NCI-H2107 treated with DMSO at 0.1 percent for 48 hours (cell line): Measurements from ENCODE around the gene ANKRD18A.

ENCODE experiments used
- DNase-seq: peaks from one replicate; lab custom pipeline; 2025; ENCODE audit not compliant: unreplicated experiment; lab: John Stamatoyannopoulos, UW

Gene ANKRD18A

DNA sequence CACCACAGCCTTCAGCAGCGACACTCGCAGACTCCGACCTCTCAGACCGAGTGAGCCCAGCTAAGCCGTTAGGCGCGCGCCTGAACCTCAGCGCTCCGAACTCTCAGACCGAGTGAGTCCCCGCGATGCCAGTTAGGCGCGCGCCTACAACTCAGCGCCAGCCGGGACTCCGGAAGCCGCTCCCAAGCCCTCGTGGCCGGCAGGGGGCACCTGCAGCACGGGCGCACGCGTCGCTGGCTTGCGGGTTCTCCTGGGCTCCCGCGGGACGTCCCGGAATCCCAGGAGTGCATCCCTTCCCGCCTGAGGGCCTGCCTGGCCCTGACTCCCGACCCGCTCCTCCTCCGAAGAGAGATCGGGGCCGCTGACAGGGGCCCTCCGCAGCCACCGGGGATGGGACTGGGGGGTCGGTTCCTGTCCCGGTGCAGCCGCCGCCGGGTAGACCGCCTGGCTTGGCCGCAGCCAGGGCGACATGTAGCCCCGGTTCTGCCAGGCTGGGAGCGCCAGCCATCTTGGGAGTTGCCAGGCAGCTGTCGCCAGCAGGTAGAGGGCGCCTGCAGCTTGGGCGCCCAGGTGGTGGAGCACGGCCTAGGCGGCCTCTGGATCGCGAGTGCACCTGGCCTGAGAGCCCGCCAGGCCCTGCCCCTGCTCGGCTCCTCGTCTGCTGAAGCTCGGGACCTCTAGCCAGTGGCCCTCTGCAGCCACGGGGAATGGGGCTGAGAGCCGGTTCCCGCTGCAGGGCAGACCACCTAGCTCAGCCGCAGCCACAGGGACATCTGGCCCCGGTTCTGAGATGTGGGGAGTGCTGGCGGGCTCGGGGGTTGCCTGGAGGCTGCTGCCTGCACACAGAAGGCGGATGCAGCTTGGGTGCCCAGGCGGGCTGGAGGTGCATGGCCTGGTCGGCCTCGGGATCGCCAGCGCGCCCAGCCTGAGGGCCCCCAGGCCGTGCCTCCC is at the start of gene ANKRD18A:
Gene ANKRD18A, minus strand, starts transcription at position 114 of the 951 bp plus-strand sequence. CDS start 311 bp downstream, outside the sequence.
- peak; percentile 54 for DNase-seq

DNA sequence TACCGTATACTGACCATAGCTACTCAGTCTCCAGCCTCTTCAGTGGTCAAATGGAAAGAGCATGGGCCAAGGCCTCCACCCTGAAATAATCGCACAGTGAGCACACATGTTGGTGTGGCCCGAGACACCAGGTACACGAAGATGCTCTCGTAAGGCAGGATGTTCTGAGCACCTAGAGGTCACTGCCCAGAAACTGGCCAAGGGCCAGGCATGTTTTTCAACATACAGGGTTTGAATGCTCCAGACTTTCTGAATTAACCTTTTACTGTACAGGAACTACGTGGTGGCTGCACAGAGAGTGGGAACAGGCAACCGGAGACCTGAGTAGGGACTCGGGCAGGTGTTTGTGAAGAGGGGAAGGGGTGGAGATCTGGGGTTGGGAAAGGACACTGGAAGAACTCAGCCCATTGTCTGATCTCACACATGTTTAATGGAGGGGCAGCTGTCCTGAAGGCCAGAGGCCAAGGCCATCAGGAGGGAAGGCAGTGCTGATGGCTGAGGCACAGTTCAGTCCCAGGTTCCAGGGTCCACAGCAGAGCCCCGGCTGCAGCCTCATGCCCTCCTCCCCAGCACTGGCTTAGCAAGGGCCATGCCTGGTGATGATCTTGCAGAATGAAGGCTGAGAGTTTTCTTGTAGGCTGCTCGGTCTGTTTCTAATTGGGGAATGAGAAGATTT is 48.5 kb upstream of the ANKRD18A start:
- DNase-seq = no peak

DNA sequence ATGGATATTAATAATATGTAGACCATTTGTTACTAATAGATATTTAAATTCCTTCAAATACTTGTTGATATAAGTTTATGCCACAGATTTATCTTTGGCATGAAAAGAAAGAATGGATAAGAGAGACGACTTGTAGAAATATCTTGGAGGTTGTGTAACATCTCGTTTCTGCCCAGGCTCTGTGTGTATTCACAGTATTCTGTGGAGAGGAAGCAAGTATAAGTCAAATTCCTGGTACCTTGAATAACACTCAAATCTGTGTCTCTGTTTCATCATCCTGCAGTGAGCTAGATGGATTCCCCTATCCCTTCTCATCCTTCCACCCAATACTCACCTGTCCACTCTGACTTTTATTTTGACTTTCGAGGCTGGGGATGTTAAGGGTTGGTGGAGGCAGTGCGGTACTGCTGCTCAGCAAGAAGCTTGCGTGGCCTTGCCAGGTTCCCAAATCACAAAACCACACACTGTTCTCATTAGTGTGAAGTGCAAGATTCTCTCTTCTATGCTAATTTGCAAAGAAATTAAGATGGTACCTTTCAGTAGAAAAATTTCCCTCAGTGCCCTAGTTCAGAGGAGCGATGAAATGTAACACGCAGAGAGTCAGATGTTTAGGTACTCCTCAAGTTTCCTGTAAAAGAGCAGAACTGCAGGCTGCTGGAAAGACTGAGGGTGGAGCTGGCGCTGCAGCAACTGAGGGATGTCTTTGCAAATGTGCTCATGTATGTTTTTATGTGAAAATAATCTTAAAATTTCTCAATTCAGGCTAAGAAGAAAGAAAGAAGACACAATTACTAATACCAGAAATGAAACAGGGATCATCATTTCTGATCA is 42.6 kb upstream of the ANKRD18A start:
- peak; percentile 36 for DNase-seq

DNA sequence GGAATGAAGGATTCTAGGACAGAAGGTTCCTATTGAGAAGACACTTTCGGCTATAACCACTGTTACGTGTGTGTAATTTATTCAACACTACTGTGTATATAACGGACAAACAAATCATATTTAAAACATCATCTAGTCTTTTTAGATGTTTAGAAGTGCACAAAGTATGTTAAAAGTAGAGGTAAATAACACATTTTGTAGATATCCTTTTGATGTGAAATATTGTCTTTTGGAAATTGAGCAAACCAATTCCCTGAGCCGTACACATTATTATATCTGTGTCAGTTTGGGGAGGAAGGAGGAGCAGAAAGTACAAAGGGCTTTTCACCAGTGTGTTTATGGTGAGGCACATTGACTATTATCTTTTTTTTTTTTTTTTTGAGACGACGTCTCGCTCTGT is 39.1 kb upstream of the ANKRD18A start:
- no peak for DNase-seq

DNA sequence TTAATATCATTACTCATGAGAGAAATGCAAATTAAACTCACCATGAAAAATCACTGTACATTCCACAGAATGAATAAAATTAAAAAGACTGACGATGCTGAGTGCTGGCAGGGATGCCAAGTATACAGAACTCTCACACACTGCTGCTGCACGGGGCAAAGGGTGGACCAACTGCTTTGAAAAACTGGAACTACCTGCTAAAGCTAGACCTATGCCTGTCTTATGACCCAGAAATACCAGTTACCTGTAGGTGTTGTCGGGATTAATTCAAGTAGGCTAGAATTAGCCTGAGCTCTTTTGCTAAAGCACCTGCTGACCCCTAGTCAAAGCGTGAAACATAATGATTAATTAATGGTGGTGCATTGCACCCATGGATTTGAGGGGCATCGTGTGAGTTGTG is 36.5 kb upstream of the ANKRD18A start:
- no peak for DNase-seq

DNA sequence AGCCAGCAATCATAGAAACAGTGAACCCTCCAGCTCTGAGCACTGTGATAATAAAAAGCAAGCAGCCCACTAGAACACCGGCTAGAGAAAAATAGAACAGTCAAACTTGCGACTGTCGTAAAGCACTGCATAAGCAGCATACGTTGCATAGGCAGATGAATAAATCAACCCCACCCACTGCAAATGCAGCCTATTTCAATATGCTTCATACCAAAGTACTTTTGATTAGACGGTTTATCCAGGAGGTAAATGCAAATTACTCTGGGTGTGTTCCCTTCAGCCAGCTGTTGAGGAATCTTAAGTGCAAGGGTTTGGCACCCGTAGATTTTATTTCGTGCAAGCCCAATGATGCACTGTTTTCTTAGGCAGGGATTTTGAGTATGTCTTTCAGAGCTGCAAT is 32.1 kb upstream of the ANKRD18A start:
- no peak for DNase-seq

DNA sequence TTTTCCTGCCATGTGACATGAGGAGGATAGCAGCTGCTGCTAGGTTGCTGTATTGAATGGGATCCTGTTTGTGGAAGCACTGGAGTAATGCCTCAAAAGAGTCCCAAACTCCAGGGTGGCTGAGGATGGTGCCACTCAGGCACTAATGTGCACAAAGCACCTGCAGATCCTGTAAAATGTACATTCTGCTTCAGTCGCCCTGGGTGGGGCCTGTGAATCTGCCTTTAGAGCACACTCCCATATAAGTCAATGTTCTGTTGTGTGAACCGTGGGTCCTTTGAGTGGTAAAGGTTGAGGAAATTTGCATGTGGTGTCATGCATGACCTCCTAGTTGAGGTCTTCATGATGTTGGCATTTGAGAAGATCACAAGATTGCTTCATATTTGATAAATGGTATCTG is 31.6 kb upstream of the ANKRD18A start:
- DNase-seq = no peak

DNA sequence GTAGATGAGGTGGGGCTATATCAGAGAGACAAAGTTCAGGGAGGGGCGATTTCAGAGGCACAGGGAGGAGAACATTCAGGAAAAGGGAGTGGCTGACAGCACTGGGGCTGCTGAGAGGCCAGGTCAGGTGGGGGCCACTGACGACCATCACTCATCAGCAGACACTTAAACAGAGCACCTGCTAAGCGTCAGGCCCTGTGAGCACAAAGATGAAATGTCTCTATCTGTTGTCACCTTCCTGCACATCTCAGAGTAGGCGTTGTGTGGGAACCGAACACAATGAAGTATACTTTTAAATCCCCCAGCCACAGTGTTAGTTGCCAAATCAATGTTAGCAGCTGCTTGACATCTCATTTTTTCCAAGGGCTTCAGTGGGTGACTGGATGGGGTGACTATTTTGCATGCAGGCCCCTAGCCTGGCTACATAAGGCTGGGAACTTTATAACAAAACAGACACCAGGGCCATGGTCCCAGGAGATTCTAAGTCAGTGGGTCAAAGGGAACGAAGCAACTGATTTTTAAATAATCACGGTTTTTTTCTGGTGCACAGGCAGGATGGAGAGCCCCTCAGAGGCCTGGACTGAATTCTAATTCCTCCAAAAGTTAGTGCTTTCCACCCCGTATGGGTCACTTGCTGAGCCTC is 31.1 kb upstream of the ANKRD18A start:
- no peak for DNase-seq

DNA sequence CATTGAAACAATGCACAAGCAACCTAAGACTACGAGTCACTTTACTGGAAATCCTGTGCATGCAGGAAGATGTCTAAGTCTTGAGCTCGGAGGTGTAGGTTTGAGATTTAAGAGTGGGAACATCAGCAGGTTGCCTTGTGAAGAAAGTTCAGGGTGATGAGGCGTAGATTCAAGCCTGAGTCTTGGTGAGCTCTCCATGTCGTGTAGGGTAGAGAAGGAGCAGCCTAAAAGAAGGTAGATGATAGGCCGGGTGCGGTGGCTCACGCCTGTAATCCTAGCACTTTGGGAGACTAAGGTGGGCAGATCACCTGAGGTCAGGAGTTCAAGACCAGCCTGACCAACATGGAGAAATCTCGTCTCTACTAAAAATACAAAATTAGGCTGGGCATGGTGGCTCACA is 30.2 kb upstream of the ANKRD18A start:
- no peak for DNase-seq

DNA sequence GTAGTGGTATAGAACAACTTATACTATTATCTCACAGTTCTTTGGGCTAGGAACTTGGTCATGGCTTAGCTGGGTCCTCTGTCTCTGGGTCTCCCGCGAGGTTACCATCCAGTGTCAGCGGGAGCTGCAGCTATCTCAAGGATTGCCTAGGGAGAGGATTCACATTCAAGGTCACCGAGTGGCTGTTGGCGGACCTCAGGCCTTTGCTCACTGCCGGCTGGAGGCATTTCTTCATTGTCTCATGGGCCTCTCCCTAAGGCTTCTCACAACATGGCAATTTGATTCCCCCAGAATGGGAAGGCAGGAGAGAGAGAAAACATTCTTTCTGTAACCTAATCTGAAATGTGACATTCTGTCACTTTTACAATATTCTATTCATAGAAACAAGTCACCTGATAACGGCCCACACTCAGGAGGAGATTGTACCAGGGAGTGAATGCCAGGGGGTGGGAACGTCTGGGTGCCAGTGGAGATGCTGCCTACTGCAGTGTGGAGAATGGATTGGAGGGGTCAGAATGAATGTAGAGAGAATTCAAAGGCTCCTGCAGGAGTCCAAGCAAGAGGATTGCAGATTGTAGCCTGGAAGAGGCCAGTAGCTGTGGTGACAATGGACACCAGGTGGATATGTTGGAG is 29.5 kb upstream of the ANKRD18A start:
- no peak for DNase-seq

DNA sequence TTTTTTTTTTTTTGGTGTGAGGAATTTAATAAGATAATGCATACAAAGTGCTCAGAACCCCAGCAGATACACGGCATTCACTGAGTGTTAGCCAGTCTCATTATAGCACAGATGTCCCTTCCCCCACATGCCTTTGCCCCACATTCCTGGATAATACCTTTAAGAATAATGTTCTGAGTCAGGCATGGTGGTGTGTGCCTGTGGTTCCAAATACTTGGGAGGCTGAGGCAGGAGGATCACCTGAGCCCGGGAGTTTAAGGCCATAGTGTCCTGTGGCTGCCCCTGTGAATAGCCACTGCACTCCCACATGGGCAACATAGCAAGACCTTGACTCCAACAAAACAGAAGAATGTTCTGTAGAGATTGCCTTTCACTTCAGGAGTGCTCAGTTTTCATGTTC is 24.2 kb upstream of the ANKRD18A start:
- no peak for DNase-seq

DNA sequence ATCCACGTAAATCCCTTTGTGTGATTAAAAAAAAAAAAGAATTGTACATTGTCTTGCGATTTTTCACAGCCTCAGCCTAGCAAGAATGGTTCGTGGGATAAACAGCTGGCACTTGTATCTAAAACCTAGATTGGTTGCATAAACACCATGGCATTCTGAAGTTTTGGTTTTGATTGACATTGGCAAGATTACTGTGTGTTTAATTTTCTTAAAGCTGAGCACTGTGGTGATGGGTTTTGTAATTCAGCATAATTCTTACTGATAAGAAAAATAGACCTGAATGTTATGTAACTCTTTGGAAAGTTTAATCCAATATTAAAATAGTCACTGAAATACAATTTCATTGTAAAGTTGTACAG is 23.4 kb upstream of the ANKRD18A start:
- DNase-seq = no peak

DNA sequence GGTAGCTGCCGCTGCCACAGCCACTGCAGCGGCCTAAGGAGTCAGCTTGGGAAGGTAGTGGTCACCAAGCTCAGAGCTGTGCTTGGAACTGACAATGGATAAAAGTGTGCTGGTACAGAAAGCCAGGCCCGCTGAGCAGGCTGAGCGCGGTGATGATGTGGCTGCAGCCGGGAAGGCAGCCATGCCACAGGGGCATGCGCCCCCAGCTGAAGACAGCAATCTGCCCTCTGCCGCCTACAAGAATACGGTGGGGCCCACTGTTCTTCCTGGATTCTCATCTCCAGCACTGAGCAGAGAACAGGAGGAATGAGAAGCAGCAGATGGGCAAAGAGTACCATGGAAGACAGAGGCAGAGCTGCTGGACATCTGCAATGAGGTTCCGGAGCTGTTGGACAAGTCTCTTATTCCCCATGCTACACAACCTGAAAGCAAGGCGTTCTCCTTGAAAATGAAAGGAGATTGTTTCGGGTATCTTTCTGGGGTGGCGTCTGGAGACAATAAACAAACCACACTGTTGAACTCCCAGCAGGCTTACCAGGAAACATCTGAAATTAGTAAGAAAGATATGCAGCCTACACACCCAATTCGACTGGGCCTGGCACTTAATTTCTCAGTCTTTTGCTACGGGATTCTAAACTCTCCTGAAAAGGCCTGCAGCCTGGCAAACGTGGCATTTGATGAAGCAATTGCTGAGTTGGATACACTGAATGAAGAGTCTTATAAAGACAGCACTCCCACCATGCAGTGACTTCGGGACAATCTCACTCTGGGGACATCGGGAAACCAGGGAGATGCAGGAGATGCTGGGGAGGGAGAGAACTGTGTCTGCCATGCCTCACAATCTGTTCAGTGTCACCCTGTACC is 22.8 kb upstream of the ANKRD18A start:
- no peak for DNase-seq

DNA sequence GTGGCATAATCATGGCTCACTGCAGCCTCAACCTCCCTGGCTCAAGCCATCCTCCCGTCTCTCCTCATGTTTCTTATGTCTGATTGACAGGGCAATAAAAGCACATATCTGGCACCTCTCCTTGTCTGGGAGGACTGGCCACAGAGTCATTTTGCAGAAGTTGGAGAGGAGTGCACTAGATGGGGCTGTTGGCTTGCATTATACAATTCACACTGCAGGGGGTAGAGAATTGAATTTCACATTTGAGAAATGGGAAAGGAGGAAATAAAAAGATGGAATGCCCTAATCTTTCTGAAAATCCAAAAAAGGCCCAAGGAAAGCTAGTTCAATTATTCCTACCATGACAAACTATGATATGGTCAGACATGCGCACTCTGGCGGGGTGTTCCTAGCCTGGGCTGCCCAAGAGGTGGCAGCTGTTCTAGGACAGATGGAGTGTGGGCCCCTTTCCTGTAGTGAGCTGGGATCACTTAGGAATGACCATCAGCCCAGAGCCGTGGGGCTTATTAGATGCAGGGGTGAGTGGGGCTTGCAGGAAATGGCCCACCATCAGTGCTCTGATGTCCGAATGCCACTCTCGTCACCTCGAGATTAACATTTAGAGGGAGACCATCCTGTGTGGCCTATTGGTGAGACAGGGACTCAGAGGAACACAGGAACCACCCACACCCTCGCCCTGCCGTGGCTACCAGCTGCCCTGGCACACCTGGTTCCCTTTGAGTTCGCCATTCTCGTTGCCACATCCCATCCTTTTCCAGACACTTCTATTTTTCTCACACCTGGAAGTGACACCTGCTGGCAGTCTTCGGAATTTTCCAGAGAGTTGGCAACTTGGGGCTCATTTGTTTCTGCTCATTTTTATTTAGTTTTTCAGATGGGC is 21.8 kb upstream of the ANKRD18A start:
- peak; percentile 82 for DNase-seq

DNA sequence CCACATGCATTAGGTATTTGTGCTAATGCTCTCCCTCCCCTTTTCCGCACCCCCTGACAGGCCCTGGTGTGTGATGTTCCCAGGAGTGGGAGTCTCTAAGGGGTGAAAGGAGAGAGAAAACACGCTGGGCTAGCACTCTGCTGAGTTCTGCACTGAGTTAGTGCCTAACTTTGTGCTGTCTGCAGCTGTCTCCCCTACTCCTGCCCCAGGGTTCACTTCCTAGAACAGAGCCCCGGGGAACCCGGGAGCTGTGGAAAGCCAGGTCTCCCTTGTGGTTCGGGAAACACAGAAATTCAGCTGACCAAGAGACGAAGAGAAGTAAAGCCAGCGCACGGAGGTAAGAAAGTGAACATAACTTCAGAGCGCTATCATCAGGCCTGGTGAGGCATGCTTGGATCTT is 20.7 kb upstream of the ANKRD18A start:
- no peak for DNase-seq

DNA sequence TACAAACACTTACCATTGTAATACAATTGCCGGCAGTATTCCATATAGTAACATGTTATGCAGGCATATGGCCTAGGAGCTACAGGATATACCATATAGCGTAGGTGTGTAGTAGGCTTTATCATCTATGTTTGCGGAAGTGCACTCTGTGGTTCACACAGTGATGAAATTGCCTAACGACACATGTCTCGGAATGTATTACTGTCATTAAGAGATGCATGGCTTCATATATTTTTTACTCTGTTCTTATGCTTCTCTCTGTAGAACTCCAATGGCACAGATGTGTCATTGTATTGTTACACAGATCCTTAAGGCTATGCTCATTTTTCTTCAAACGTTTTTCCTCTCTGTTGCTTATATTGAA is 19.2 kb upstream of the ANKRD18A start:
- no peak for DNase-seq

DNA sequence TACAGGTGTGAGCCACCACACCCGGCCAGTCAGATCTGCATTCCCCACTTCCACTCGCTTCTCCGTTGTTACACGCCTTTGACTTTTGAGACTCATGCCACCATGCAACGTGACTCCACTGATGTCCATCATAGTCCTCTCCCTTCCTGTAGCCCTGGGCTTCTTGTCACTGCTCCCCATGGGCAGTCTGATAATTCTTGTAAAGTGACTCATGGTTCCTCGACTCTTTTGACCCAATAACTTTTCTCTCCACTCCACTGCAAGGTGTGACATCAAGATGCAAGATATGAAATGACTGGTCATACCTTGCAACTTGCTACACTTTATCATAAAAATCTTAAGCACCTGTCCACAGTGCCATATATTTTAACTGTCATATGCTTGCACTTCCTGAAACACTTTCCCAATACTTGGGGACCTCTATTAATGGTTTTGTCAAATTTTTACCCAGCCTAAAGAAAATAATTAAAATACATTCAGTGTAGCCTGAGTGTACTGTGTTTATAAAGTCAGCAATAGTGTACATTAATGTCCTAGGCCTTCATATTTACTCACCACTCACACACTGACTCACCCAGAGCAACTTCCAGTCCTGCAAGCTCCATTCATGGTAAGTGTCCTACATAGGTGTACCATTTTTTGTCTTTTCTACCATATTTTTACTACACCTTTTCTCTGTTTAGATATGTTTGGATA is 18.6 kb upstream of the ANKRD18A start:
- no peak for DNase-seq

DNA sequence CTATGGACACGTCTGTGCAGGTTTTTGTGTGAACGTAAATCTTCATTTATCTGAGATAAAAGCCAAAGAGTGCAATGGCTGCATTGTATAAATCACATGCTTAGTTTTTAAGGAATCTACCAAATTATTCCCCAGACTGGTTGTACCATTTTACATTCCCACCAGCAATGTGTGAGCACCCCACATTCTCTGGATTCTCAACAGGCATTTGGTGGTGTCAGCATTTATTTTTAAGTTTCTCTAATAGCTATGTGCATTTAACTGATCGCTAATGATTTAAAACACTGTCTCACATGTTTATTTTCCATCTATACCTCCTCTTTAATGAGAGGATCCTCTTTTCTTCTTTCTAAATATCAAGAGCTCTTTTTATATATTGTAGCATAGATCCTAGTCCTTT is 13.9 kb upstream of the ANKRD18A start:
- no peak for DNase-seq
